ENCODE results near the gene ECHDC3. TPM values are rescaled to one million over a fixed set of nuclear protein-coding genes. Genes with fewer than 3 reads are reported as not detected.

Gene ECHDC3
- 2.2 and 6.8 TPM in 2 replicates for total RNA-seq

DNA sequence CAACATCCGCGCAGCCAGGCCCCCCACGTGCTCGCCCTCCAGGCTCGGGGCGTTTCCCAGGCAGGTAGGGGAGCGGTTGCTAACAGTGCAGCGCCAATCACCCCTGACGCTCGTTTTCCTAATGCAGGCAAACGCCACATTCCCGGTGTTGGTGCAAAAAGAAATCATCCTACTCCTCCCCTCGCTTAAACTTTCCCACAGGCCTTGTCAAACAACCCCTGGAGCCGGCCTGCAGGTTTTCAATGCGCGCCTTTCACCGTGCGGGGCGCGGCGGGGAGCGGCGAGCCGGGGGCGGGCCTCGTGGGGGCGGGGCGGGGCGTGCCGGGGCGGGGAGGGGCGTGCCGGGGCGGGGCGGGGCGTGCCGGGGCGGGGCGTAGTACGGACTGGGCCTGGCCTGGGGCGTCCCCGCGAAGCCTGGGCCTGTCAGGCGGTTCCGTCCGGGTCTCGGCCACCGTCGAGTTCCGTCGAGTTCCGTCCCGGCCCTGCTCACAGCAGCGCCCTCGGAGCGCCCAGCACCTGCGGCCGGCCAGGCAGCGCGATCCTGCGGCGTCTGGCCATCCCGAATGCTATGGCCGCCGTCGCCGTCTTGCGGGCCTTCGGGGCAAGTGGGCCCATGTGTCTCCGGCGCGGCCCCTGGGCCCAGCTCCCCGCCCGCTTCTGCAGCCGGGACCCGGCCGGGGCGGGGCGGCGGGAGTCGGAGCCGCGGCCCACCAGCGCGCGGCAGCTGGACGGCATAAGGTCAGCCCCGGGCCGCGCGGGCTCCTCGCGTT is at the start of gene ECHDC3:
ECHDC3 (plus strand) TSS at position 374 of the 770 bp plus-strand sequence; CDS start at position 569, 195 bp downstream.

Other genes with a start within 250 kb of the ECHDC3 start
- 3.6 and 4.1 TPM in 2 replicates for gene USP6NL, start 130.7 kb upstream of the ECHDC3 start, total RNA-seq
- 0.95 and 1.2 TPM in 2 replicates for gene PROSER2, start 81.0 kb downstream of the ECHDC3 start, total RNA-seq

All from bronchial smooth muscle cell (primary cell).